Measurements from ENCODE around the gene AEBP1.

The AEBP1 gene

GRCh38 chr7:44144968-44145478 lies 40.9 kb downstream of the AEBP1 start:
- H3K9me3 Mint-ChIP-seq: no peaks in the 10 kb centered on the region
- no peaks in the 10 kb centered on the region for H3K36me3 Mint-ChIP-seq (ENCODE audit: insufficient read depth)
- H3K27ac Mint-ChIP-seq: peak overlapping the region in 1 of 2 donors; percentile 76
- peaks cover 13 to 17% of the 10 kb centered on the region in 2 donors for H3K27me3 Mint-ChIP-seq
- peaks cover 0 to 10% of the 10 kb centered on the region in 2 donors for H3K4me1 Mint-ChIP-seq (ENCODE audit: low read depth in 2 of 2)
- no peak for ATAC-seq (replicated peaks)
- DNase-seq: no peak
- H3K4me3 Mint-ChIP-seq: peak overlapping the region; percentile 45 to 75

- Mint-ChIP-seq H3K36me3 (ENCODE audit: insufficient read depth) (no peaks in the 10 kb centered on the region), H3K9me3 (no peaks in the 10 kb centered on the region), H3K4me1 (ENCODE audit: low read depth in 2 of 2) (peaks cover 0 to 10% of the 10 kb centered on the region in 2 donors), H3K27me3 (peaks cover 10 to 14% of the 10 kb centered on the region in 2 donors), H3K4me3 (peak overlapping the region; percentile 45 to 75), H3K27ac (peak overlapping the region in 1 of 2 donors; percentile 76)
- DNase-seq (peak; percentile 8 to 49 (median 47)), ATAC-seq (replicated peaks) (peak; percentile 82)
Measured at GRCh38 chr7:44145479-44145968, 41.4 kb downstream of the AEBP1 start.

- H3K36me3 Mint-ChIP-seq (ENCODE audit: insufficient read depth): no peaks in the 10 kb centered on the region
- H3K27ac Mint-ChIP-seq: peak overlapping the region in 1 of 2 donors; percentile 76
- H3K4me3 Mint-ChIP-seq: peak overlapping the region; percentile 45 to 75
- ATAC-seq (replicated peaks) (peak; percentile 66), DNase-seq (peak in 2 of 3 experiments; percentile 20 to 21)
- peaks cover 0 to 10% of the 10 kb centered on the region in 2 donors for H3K4me1 Mint-ChIP-seq (ENCODE audit: low read depth in 2 of 2)
- no peaks in the 10 kb centered on the region for H3K9me3 Mint-ChIP-seq
- H3K27me3 Mint-ChIP-seq: peaks cover 6 to 10% of the 10 kb centered on the region in 2 donors
Measured at GRCh38 chr7:44145969-44146911, 42.1 kb downstream of the AEBP1 start.

DNA sequence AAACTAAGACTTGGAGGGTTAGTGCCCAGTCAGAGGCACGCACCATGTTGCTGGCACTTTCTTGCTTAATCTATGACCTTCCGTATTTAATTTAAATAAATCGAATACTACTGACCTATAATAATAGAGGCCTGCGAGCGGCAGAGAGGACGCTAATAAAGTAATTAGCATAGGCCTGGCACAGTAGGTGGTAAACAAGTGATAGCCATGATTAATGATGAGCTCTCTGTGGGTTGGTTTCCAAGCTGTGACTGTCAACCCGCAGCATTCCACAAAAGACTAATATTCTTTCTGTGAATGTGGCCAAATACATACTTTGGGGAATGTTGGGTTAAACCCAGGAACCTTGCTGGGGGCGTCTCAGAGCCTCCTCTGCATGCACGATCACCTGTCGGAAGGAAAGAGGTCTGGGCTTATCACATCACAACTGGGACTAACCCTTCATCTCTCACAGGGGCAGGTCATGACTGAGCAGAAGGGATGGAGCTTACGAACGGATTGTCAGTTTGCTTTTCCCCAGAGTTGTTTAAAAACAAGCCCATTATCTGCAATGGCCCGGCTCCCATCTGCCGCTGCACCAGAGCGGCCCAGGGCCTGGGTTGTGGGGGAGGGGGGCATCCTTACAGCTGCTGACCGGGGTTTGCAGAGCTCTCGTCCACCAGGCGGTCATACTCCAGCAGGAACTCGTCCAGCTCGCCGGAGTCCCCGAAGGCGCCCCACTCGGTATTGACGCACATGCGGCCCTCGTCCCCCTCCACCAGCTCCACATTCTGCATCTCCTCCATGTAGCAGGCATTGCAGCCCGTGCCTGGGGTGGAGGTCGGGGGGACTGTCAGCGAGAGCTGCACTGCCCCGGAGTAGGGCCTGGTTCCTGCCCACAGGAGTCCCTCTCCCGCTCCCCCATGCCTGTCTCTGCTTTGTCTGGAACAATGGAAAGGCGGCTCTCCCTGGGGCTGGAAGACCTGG lies 43.2 kb downstream of the AEBP1 start:
- no peak for DNase-seq
- H3K27ac Mint-ChIP-seq: no peak overlapping the region

DNA sequence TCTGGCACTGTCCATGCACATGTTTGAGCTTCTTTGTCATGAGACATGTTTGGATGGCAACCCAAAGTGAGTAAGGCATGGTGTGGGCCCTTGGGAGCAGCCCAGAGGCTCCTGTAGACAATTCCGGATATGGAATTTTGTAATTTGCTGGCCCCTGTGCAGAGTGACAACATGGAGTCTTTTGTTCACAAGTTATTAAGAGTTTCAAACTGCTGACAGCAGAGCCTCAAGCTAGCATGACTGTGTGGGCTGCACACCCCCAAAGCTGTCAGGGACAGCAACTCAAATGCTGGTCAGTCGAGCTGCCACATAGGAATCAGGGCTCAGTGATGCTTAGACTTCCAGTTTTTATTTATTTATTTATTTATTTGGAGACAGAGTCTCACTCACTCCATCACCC lies 44.0 kb downstream of the AEBP1 start:
- no peak overlapping the region for H3K27ac Mint-ChIP-seq
- no peaks in the 10 kb centered on the region for H3K36me3 Mint-ChIP-seq (ENCODE audit: insufficient read depth)
- peaks cover 0 to 10% of the 10 kb centered on the region in 2 donors for H3K4me1 Mint-ChIP-seq (ENCODE audit: low read depth in 2 of 2)
- peaks cover 5 to 6% of the 10 kb centered on the region in 2 donors for H3K27me3 Mint-ChIP-seq
- DNase-seq (no peak), ATAC-seq (replicated peaks) (no peak)
- H3K4me3 Mint-ChIP-seq: no peak overlapping the region
- no peaks in the 10 kb centered on the region for H3K9me3 Mint-ChIP-seq

More for the DNA sequence above, 43.2 kb downstream of the AEBP1 start:
- Mint-ChIP-seq H3K4me1 (ENCODE audit: low read depth in 2 of 2) (peaks cover 0 to 10% of the 10 kb centered on the region in 2 donors), H3K36me3 (ENCODE audit: insufficient read depth) (no peaks in the 10 kb centered on the region), H3K27me3 (peaks cover 5 to 6% of the 10 kb centered on the region in 2 donors), H3K4me3 (peak overlapping the region in 1 of 2 donors; percentile 59), H3K9me3 (no peaks in the 10 kb centered on the region)
- no peak for ATAC-seq (replicated peaks)

- Mint-ChIP-seq H3K36me3 (ENCODE audit: insufficient read depth) (no peaks in the 10 kb centered on the region), H3K4me3 (no peak overlapping the region), H3K27me3 (peaks cover 5 to 6% of the 10 kb centered on the region in 2 donors), H3K27ac (no peak overlapping the region), H3K9me3 (no peaks in the 10 kb centered on the region), H3K4me1 (ENCODE audit: low read depth in 2 of 2) (peaks cover 0 to 10% of the 10 kb centered on the region in 2 donors)
- DNase-seq: no peak
- ATAC-seq (replicated peaks): no peak
Measured at GRCh38 chr7:44148961-44149536, 44.9 kb downstream of the AEBP1 start.

- H3K27me3 Mint-ChIP-seq: peaks cover 5 to 6% of the 10 kb centered on the region in 2 donors
- peaks cover 0 to 10% of the 10 kb centered on the region in 2 donors for H3K4me1 Mint-ChIP-seq (ENCODE audit: low read depth in 2 of 2)
- H3K9me3 Mint-ChIP-seq: no peaks in the 10 kb centered on the region
- no peak for DNase-seq
- no peak for ATAC-seq (replicated peaks)
- no peak overlapping the region for H3K27ac Mint-ChIP-seq
- no peak overlapping the region for H3K4me3 Mint-ChIP-seq
- no peaks in the 10 kb centered on the region for H3K36me3 Mint-ChIP-seq (ENCODE audit: insufficient read depth)
Measured at GRCh38 chr7:44149571-44150465, 45.7 kb downstream of the AEBP1 start.

DNA sequence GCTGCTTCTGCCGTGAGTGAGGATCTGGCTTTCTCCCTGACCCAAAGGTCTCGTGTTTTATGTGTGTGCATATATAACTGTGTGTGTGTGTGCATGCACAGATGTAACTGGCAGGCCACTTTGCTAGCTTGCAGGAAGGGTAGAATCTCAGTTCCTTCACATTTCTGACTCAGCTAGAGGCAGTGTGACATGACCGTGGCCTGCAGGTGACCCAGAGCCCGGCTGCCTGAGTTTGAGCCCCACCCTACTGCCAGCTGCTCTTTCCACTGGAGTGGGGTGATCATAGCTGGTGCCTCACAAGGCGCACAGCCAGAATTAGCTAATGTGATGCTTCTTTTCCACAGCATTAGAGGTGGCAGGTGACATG lies 46.3 kb downstream of the AEBP1 start:
- no peaks in the 10 kb centered on the region for H3K36me3 Mint-ChIP-seq (ENCODE audit: insufficient read depth)
- no peak for ATAC-seq (replicated peaks)
- no peak for DNase-seq
- H3K9me3 Mint-ChIP-seq: no peaks in the 10 kb centered on the region
- peaks cover under 1 to 5% of the 10 kb centered on the region in 2 donors for H3K27me3 Mint-ChIP-seq
- H3K27ac Mint-ChIP-seq: no peak overlapping the region
- peaks cover 0 to 5% of the 10 kb centered on the region in 2 donors for H3K4me1 Mint-ChIP-seq (ENCODE audit: low read depth in 2 of 2)
- no peak overlapping the region for H3K4me3 Mint-ChIP-seq

DNA sequence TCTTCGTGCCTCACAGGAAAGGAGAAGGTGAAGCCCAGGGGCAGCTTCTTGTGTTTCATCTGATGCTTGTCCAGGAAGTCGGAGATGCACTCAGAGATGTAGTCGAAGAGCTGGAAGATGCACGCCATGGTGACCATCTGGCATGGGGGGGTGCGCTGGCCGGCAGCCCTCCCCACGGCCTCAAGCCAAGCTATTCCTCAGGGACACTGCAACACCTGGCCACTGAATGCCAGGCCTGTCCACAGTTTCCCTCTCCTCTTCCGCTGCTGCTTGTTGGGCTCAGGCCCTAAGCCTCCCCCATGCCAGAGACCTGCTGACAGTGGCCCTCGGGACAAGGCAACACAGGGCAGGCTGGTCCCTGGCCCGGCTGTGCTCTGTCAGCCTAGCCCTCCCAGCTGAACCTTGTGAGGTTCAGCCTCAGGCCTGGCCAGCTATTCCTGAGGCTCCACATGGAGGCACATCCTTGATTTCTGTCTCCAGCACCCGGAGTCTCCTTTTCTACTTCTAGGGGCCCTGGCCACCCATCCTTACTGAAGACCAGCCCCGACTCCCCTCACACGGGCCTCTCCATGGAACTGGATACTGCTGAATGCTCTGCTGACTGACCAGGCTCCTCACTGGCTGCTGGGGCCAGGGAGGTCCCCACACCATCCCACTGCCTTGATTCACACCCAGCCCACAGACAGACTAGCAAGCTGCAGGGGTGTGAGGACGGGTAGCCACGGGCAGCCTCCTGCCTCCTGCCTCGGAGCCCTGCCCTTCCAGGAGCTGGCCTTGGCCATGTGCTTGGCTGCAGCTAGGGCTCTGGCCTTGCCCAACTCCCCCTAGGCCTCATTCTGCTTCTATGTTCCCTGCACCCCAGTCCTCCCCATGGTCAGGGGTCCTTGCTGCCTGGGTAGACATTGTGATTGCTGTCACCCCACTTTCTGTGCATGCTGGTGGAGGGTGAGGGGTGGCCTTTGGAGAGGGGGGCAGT lies 47.1 kb downstream of the AEBP1 start:
- no peak for DNase-seq
- H3K27me3 Mint-ChIP-seq: peaks cover 0 to 5% of the 10 kb centered on the region in 2 donors
- no peaks in the 10 kb centered on the region for H3K36me3 Mint-ChIP-seq (ENCODE audit: insufficient read depth)
- no peak for ATAC-seq (replicated peaks)
- peaks cover 0 to 4% of the 10 kb centered on the region in 2 donors for H3K4me1 Mint-ChIP-seq (ENCODE audit: low read depth in 2 of 2)
- H3K4me3 Mint-ChIP-seq: no peak overlapping the region
- H3K27ac Mint-ChIP-seq: no peak overlapping the region
- H3K9me3 Mint-ChIP-seq: no peaks in the 10 kb centered on the region

DNA sequence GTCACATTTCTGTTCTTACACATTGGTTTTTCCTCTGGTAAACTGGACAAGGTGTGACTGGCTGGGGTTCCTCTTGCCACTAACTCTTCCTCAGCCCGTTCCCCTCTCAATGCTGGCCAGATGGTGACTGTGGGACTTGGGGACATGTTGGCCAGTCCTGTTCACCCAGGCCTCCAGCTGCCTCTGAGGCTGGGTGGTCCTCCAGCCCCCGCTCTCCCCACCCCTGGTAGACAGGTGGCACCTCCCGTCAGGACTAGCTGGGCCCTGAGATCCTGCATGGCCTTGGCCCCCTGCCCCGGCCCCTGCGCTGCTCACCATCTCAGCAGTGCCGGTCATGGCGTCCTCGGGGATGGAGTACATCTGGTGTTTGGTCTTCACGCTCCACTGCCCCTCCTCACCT lies 47.8 kb downstream of the AEBP1 start:
- H3K27ac Mint-ChIP-seq: no peak overlapping the region

More for the DNA sequence above, 47.8 kb downstream of the AEBP1 start:
- H3K4me3 Mint-ChIP-seq: no peak overlapping the region
- H3K36me3 Mint-ChIP-seq (ENCODE audit: insufficient read depth): no peaks in the 10 kb centered on the region
- H3K27me3 Mint-ChIP-seq: peaks cover 0 to under 1% of the 10 kb centered on the region in 2 donors
- ATAC-seq (replicated peaks) (no peak), DNase-seq (no peak)
- no peaks in the 10 kb centered on the region for H3K4me1 Mint-ChIP-seq (ENCODE audit: low read depth in 2 of 2)
- no peaks in the 10 kb centered on the region for H3K9me3 Mint-ChIP-seq
